ENCODE data around the gene GNRHR.
A peak's percentile ranks its signal among the peaks of the same experiment; 100 is the strongest.
"Not testable (repeated sequence)": the region's sequence is repeated elsewhere in the genome, so short reads cannot be mapped to it uniquely, and the experiment has no call there.

The GNRHR gene

GRCh38 chr4:67754288-67754687, at the start of gene GNRHR:
Gene GNRHR (minus strand): TSS chr4:67754388. CDS start chr4:67754335, 53 bp downstream.
- DNase-seq, result no peak

- no peak for DNase-seq
Observed at GRCh38 chr4:67796810-67797209, 42.6 kb upstream of the GNRHR start.

- DNase-seq, result no peak
Observed at GRCh38 chr4:67790721-67791120, 36.5 kb upstream of the GNRHR start.

- no peak for DNase-seq
Observed at GRCh38 chr4:67787311-67787710, 33.1 kb upstream of the GNRHR start.

- DNase-seq, result peak; percentile 1
Observed at GRCh38 chr4:67785528-67785927, 31.3 kb upstream of the GNRHR start.

- peak; percentile 35 for DNase-seq
Observed at GRCh38 chr4:67779631-67780030, 25.4 kb upstream of the GNRHR start.

GRCh38 chr4:67776746-67777145, 22.6 kb upstream of the GNRHR start:
- no peak for DNase-seq

- no peak for DNase-seq
Observed at GRCh38 chr4:67770422-67770821, 16.2 kb upstream of the GNRHR start.

GRCh38 chr4:67765928-67766327, 11.7 kb upstream of the GNRHR start:
- no peak for DNase-seq

- DNase-seq, result no peak
Observed at GRCh38 chr4:67765401-67765800, 11.2 kb upstream of the GNRHR start.

GRCh38 chr4:67764183-67764582, 10.0 kb upstream of the GNRHR start:
- no peak for DNase-seq

GRCh38 chr4:67762086-67762485, 7.9 kb upstream of the GNRHR start:
- peak; percentile 43 for DNase-seq

- DNase-seq, result not testable (repeated sequence)
Observed at GRCh38 chr4:67756991-67757390, 2.8 kb upstream of the GNRHR start.

- DNase-seq, result no peak
Observed at GRCh38 chr4:67755974-67756373, 1.8 kb upstream of the GNRHR start.

- DNase-seq, result no peak
Observed at GRCh38 chr4:67751260-67751659, 2.9 kb downstream of the GNRHR start.

GRCh38 chr4:67750691-67751090, 3.5 kb downstream of the GNRHR start:
- no peak for DNase-seq

- no peak for DNase-seq
Observed at GRCh38 chr4:67749286-67749685, 4.9 kb downstream of the GNRHR start.

GRCh38 chr4:67746797-67747495, 7.2 kb downstream of the GNRHR start:
- peak; percentile 48 for DNase-seq

- no peak for DNase-seq
Observed at GRCh38 chr4:67744561-67745283, 9.5 kb downstream of the GNRHR start.

GRCh38 chr4:67743194-67743593, 11.0 kb downstream of the GNRHR start:
- peak; percentile 6 for DNase-seq

- DNase-seq, result no peak
Observed at GRCh38 chr4:67736262-67736661, 17.9 kb downstream of the GNRHR start.

- no peak for DNase-seq
Observed at GRCh38 chr4:67735325-67735724, 18.9 kb downstream of the GNRHR start.

- not testable (repeated sequence) for DNase-seq
Observed at GRCh38 chr4:67730511-67730910, 23.7 kb downstream of the GNRHR start.

GRCh38 chr4:67727124-67727850, 26.9 kb downstream of the GNRHR start:
- DNase-seq, result peak; percentile 21

Measured in activated CD4-positive, alpha-beta T cell treated with anti-CD3 and anti-CD28 coated beads, Interleukin-2, Interleukin-6, amounts not matched to agents 100 ng/mL and 50 ng/mL, durations not matched to agents 16 hours and 8 hours (primary cell).